Measurements from ENCODE around the gene SCLY.

SCLY gene

DNA sequence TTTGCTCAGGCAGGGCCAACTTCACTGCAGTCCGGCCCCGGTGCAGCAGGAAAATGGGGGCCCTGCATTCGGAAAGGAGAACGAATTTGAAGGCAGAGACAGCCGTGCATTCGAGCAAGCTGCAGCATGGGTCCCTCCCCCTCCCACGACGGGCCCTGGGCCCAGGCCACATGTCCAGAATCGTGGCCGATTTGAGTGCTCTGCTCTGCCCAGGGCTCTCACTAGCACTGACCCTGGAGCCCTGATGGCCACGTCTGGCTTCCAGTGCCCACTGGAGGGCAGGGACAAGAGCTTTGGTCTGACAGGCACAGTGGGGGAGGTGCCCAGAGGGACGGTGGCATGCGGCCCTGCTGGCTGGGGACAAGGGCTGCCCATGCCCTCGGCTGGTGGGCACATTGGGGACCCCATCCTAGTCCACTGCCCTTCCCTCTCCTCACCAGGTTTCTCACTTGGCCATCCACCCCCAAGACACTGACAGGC is 63.2 kb downstream of the SCLY start:
- Histone ChIP-seq H3K36me3 (no peaks in the 10 kb centered on the region), H3K9me3 (no peaks in the 10 kb centered on the region), H3K4me1 (no peaks in the 10 kb centered on the region), H3K4me3 (ENCODE audit: low read depth, low read length) (no peak overlapping the region), H3K27me3 (no peaks in the 10 kb centered on the region)
- TF ChIP-seq, protein P1, sequence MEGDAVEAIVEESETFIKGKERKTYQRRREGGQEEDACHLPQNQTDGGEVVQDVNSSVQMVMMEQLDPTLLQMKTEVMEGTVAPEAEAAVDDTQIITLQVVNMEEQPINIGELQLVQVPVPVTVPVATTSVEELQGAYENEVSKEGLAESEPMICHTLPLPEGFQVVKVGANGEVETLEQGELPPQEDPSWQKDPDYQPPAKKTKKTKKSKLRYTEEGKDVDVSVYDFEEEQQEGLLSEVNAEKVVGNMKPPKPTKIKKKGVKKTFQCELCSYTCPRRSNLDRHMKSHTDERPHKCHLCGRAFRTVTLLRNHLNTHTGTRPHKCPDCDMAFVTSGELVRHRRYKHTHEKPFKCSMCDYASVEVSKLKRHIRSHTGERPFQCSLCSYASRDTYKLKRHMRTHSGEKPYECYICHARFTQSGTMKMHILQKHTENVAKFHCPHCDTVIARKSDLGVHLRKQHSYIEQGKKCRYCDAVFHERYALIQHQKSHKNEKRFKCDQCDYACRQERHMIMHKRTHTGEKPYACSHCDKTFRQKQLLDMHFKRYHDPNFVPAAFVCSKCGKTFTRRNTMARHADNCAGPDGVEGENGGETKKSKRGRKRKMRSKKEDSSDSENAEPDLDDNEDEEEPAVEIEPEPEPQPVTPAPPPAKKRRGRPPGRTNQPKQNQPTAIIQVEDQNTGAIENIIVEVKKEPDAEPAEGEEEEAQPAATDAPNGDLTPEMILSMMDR (IDR thresholded peaks at IDR 0.05; ENCODE audit: low read depth, low read length): no peak
- peak; percentile 10 for DNase-seq

DNA sequence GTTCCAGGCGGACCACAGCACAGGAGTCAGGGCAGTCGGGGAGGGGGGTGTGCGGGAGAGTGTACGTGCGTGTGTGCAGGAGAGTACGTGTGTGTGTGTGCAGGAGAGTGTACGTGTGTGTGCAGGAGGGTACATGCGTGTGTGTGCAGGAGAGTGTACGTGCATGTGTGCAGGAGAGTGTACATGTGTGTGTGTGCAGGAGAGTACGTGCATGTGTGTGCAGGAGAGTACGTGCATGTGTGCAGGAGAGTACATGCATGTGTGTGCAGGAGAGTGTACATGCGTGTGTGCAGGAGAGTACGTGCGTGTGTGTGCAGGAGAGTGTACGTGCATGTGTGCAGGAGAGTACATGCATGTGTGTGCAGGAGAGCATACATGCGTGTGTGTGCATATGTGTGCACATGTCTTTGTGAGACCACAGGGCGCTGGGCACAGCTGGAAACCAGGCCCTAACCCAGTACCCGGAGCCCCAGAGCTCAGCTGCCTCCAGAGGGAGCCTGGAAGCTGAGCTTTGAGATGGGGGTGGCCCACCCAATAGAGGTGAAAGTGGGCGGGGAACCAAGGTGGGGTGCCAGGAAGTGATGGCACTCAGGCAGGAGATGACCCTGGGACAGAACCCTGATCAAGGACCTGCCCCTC is 63.8 kb downstream of the SCLY start:
- Histone ChIP-seq H3K4me1 (no peaks in the 10 kb centered on the region), H3K9me3 (no peaks in the 10 kb centered on the region), H3K36me3 (no peaks in the 10 kb centered on the region), H3K27me3 (no peaks in the 10 kb centered on the region), H3K4me3 (ENCODE audit: low read depth, low read length) (no peak overlapping the region)
- no peak for DNase-seq
- TF ChIP-seq, protein P1 (IDR thresholded peaks at IDR 0.05; ENCODE audit: low read depth, low read length): no peak

DNA sequence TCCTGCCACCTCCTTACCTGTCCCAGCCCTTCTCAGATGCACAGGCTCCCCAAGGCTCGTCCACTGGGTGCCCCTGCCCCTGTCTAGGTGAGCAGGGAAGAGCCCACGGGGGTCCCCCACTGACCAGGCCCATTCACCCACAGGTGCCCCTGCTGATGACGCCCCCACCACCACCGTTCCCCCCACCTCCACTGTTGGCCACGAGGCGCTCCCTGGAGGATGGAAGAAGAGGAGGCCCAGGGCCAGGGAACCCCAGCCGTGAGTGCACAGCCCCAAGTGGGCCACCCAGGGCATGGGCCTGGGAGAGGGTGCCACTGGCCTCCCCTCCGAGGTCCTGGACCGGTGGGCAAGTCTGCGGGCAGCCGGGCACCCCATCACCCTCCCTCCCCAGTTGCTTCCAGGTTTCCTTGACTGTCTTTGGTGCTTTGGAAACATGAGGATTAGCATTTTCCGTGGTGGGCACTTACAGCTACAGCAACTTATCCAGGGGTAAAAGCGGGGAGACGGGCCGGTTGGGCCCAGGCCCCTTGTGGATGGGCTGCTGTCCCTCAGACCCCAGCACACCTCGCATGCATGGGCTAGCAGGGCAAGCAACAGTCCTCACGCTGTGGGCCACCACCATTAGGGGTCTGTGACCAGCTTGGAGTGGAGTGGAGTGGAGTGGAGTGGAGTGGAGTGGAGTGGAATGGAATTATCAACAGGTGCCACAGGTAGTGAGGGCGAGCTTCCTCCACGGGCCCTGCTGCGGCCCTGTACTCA is 64.5 kb downstream of the SCLY start:
- no peak for DNase-seq
- Histone ChIP-seq H3K4me3 (ENCODE audit: low read depth, low read length) (no peak overlapping the region), H3K9me3 (no peaks in the 10 kb centered on the region), H3K4me1 (no peaks in the 10 kb centered on the region), H3K27me3 (no peaks in the 10 kb centered on the region), H3K36me3 (no peaks in the 10 kb centered on the region)
- TF ChIP-seq, protein P1 (IDR thresholded peaks at IDR 0.05; ENCODE audit: low read depth, low read length): no peak

DNA sequence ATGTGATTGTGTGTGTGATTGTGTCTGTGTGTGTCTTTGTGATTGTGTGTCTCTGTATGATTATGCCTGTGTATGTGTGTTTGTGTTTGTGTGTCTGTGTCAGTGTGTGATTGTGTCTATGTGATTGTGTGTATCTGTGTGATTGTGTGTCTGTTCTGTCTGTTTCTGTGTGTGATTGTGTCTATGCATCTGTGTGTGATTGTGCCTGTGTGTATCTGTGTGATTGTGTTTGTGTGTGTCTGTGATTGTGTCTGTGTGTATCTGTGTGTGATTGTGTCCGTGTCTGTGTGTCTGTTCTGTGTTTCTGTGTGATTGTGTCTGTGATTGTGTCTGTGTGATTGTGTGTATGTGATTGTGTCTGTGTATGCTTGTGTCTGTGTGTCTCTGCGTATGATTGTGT is 65.5 kb downstream of the SCLY start:
- Histone ChIP-seq H3K9me3 (no peaks in the 10 kb centered on the region), H3K4me1 (no peaks in the 10 kb centered on the region), H3K36me3 (no peaks in the 10 kb centered on the region), H3K27me3 (no peaks in the 10 kb centered on the region), H3K4me3 (ENCODE audit: low read depth, low read length) (no peak overlapping the region)
- no peak for DNase-seq
- TF ChIP-seq, protein P1 (IDR thresholded peaks at IDR 0.05; ENCODE audit: low read depth, low read length): no peak

DNA sequence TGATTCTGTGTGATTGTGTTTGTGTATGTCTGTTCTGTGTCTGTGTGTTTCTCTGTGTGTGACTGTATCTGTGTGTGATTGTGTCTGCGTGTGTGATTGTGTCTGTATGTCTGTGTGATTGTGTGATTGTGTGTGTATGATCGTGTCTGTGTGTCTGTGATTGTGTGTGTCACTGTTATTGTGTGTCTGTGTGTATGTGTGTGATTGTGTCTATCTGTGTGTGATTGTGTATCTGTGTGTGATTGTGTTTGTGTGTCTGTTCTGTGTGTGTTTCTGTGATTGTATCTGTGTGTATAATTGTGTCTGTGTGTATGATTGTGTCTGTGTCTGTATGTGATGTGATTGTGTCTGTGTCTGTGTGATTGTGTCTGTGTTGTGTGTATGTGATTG is 66.0 kb downstream of the SCLY start:
- no peak for DNase-seq
- H3K4me3 ChIP-seq (ENCODE audit: low read depth, low read length): no peak overlapping the region
- TF ChIP-seq, protein P1 (IDR thresholded peaks at IDR 0.05; ENCODE audit: low read depth, low read length): no peak
- no peaks in the 10 kb centered on the region for H3K27me3 ChIP-seq
- H3K9me3 ChIP-seq: no peaks in the 10 kb centered on the region
- no peaks in the 10 kb centered on the region for H3K4me1 ChIP-seq
- no peaks in the 10 kb centered on the region for H3K36me3 ChIP-seq
